Transverse colon (tissue), 3 donors: ENCODE measurements around the gene PCNX1.

Experiments
- CTCF ChIP-seq, 5 experiments: fragments of 200-600 bp in 3 of 5; fragments of 450-650 bp in 2 of 5; sonication (generic) in 3 of 5; IDR thresholded peaks; 1 replicate in 2 of 5; 2 replicates in 3 of 5; pipeline ENCODE4 v1.5.1; 2016 to 2017; ENCODE audit warnings: antibody characterized with exemption in 5 of 5, inconsistent platforms in 3 of 5, mild to moderate bottlenecking in 2 of 5, moderate library complexity in 1 of 5
- EP300 ChIP-seq: sonication (generic); formaldehyde crosslinking; IDR thresholded peaks from one replicate; pipeline ENCODE4 v1.6.1; 2017; ENCODE audit warnings: antibody characterized with exemption, low read depth
- POLR2A ChIP-seq: fragments of 450-650 bp; IDR thresholded peaks from one replicate; pipeline ENCODE4 v1.6.1; 2016; ENCODE audit warnings: antibody characterized with exemption, mild to moderate bottlenecking, moderate library complexity

GRCh38 chr14:70931008-70931407, 23.7 kb downstream of the PCNX1 start:
- TF ChIP-seq CTCF (IDR thresholded peaks at IDR 0.05), result no peak
- no peak for TF ChIP-seq POLR2A
- no peak for TF ChIP-seq EP300
